HepG2 (cell line): Measurements from ENCODE around the gene SRRT.

ENCODE experiments used
- ARID5B ChIP-seq: IDR thresholded peaks from 2 replicates; pipeline ENCODE4 v1.4.0; 2020; ENCODE audit warnings: mild to moderate bottlenecking, missing genetic modification reagents
- CTCF ChIP-seq: sonication (generic); formaldehyde crosslinking; IDR thresholded peaks from 2 replicates; pipeline ENCODE4 v1.5.0; 2020; ENCODE audit warnings: mild to moderate bottlenecking, missing genetic modification reagents, moderate library complexity
- MAFF ChIP-seq: IDR thresholded peaks from 2 replicates; pipeline ENCODE4 v1.6.1; 2011; ENCODE audit warnings: low read depth, low read length, improper control_type of control experiment
- MAZ ChIP-seq, 2 experiments: sonication (generic) in 1 of 2; formaldehyde crosslinking in 1 of 2; IDR thresholded peaks; 2 replicates each; pipeline versions ENCODE4 v1.5.0 to v1.6.1; 2012 to 2020; ENCODE audit warnings: low read depth in 2 of 2, mild to moderate bottlenecking in 2 of 2, borderline replicate concordance in 1 of 2, improper control_type of control experiment in 1 of 2, low read length in 1 of 2, missing genetic modification reagents in 1 of 2, moderate library complexity in 1 of 2
- PAX8 ChIP-seq: sonication (generic); formaldehyde crosslinking; IDR thresholded peaks from 2 replicates; pipeline ENCODE4 v1.8.0; 2022; ENCODE audit warnings: mild to moderate bottlenecking, missing genetic modification reagents, borderline replicate concordance
- ZFP91 ChIP-seq: sonication (generic); formaldehyde crosslinking; IDR thresholded peaks from 2 replicates; pipeline ENCODE4 v1.9.0; 2022; ENCODE audit warnings: missing genetic modification reagents, mild to moderate bottlenecking, borderline replicate concordance
- ZNF687 ChIP-seq: sonication (generic); formaldehyde crosslinking; IDR thresholded peaks from 2 replicates; pipeline ENCODE4 v1.5.1; 2020; ENCODE audit warnings: mild to moderate bottlenecking, missing genetic modification reagents, moderate library complexity

GRCh38 chr7:100914208-100914878 lies 39.4 kb downstream of the SRRT start:
- TF ChIP-seq ZFP91 (CRISPR knock-in tag) (no peak), MAZ (IDR thresholded peaks at IDR 0.05; ENCODE audit: borderline replicate concordance, low read depth, low read length) (no peak), MAZ (CRISPR knock-in tag; IDR thresholded peaks at IDR 0.05; ENCODE audit: low read depth) (no peak), ARID5B (CRISPR knock-in tag) (no peak), CTCF (CRISPR knock-in tag) (no peak), MAFF (no peak), PAX8 (CRISPR knock-in tag) (no peak), ZNF687 (no peak)
